A673 (cell line): ENCODE results near the gene LUC7L2. TPM values are rescaled to one million over a fixed set of nuclear protein-coding genes. Genes with fewer than 3 reads are reported as not detected.
"Not testable (repeated sequence)": the region's sequence is repeated elsewhere in the genome, so short reads cannot be mapped to it uniquely, and the experiment has no call there.

ENCODE experiments used
- BruUV-seq: library from RNA; stranded (reverse); fragments of 400-500 nt; replicated peaks from 2 replicates; lab custom pipeline; 2021; lab: Mats Ljungman, UMichigan
- CTCF ChIA-PET: fragments of 300-600 bp; sonication (Branson Sonifier 250); formaldehyde crosslinking; loops from one replicate; lab custom pipeline; 2022; ENCODE audit warnings: antibody characterized with exemption; lab: Charles Lee
- POLR2A ChIA-PET: fragments of 300-600 bp; sonication (Branson Sonifier 250); formaldehyde crosslinking; loops from one replicate; lab custom pipeline; 2022; ENCODE audit warnings: antibody characterized with exemption; ENCODE audit not compliant: low non-redundant PET; lab: Charles Lee
- DNase-seq: peaks from one replicate; pipeline ENCODE4 v3.0.0-alpha.2; 2015; ENCODE audit warnings: low spot score
- H3K27ac ChIP-seq: fragments of 200-600 bp; sonication (generic); 2 replicates; pipeline ENCODE4 v1.5.1; 2016; ENCODE audit warnings: mixed run types, low read depth, mild to moderate bottlenecking, mixed read lengths, antibody characterized with exemption, low read length; ENCODE audit not compliant: poor library complexity, severe bottlenecking
- H3K27me3 ChIP-seq: fragments of 200-600 bp; sonication (generic); replicated peaks from 2 replicates; pipeline ENCODE4 v1.6.1; 2017; ENCODE audit warnings: mixed run types, low read depth, mild to moderate bottlenecking, mixed read lengths, antibody characterized with exemption, low read length; ENCODE audit not compliant: insufficient read depth, poor library complexity
- H3K36me3 ChIP-seq: fragments of 200-600 bp; sonication (generic); 2 replicates; pipeline ENCODE4 v1.6.1; 2016; ENCODE audit warnings: mixed run types, mild to moderate bottlenecking, mixed read lengths, antibody characterized with exemption, low read length; ENCODE audit not compliant: insufficient read depth, poor library complexity, severe bottlenecking
- H3K4me1 ChIP-seq: fragments of 200-600 bp; sonication (generic); 2 replicates; pipeline ENCODE4 v1.6.1; 2017; ENCODE audit warnings: mixed run types, mild to moderate bottlenecking, mixed read lengths, antibody characterized with exemption, low read length; ENCODE audit not compliant: insufficient read depth, poor library complexity, severe bottlenecking
- H3K4me3 ChIP-seq: fragments of 200-600 bp; sonication (generic); 2 replicates; pipeline ENCODE4 v1.5.1; 2016; ENCODE audit warnings: low read depth, mixed run types, mild to moderate bottlenecking, mixed read lengths, low read length; ENCODE audit not compliant: poor library complexity, severe bottlenecking
- H3K9me3 ChIP-seq: fragments of 200-600 bp; sonication (generic); 2 replicates; pipeline ENCODE4 v1.6.1; 2016; ENCODE audit warnings: mixed run types, low read depth, mild to moderate bottlenecking, mixed read lengths, antibody characterized with exemption, low read length; ENCODE audit not compliant: poor library complexity, severe bottlenecking
- EZH2 ChIP-seq: fragments of 200-600 bp; sonication (generic); IDR thresholded peaks from 2 replicates; pipeline ENCODE4 v1.6.1; 2017; ENCODE audit warnings: borderline replicate concordance, low read depth, mild to moderate bottlenecking, mixed read lengths, antibody characterized with exemption, low read length; ENCODE audit not compliant: poor library complexity, severe bottlenecking
- intact Hi-C: fragments of 100-400 bp; cut with micrococcal nuclease; formaldehyde crosslinking; loops from one replicate; pipeline ENCODE4 v1.10.0; 2022; ENCODE audit not compliant: unreplicated experiment
- total RNA-seq: library from RNA; stranded (reverse); gene quantifications from 2 replicates; pipeline ENCODE4 v1.2.3, GENCODE V29; 2021
- TF ChIP-seq, protein P1 (sequence below): fragments of 300-800, 200-600 bp; sonication (generic); conservative IDR thresholded peaks from 2 replicates; pipeline ENCODE4 v1.5.1; 2017; ENCODE audit warnings: low read depth, mild to moderate bottlenecking, antibody characterized with exemption, low read length, moderate library complexity, mixed read lengths

Gene LUC7L2
- total RNA-seq, 1 experiment from 2014 or later: 107 TPM

DNA sequence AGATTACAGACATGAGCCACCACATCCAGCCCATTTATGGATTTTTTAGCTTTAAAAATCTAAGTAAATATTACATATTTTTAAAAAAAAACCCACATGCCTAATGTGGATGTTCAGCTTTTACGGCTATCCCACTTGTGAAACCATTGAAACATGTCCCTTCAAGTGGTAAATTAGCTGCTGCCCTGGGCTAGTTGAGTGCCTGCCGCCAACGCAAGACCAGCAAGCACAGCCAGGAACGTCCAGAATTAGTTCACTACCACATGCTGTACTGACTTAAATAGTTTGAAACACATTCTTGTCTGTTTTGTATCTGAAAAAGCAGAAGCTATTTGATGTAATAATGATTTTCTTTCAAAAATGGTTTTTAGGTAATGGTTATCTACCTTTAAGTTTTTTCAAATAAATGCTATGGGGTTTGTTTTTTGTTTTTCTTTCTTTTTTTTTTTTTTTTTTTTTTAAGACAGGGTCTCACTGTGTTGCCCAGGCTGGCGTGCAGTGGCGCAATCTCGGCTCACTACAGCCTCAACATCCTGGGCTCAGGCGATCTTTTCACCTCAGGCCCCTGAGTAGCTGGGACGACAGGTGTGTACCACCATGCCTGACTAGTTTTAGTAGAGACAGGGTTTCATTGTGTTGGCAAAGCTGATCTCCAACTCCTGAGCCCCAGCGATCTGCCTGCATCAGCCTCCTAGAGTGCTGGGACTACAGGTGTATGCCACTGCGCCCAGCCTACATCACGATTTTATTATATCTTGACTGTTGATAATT lies 66.7 kb downstream of the LUC7L2 start:
- H3K27ac ChIP-seq: no peak overlapping the region
- H3K27me3 ChIP-seq: no peaks in the 10 kb centered on the region
- no TSS peak for BruUV-seq
- intact Hi-C loops: no loop called here
- no peak overlapping the region for H3K4me3 ChIP-seq
- POLR2A ChIA-PET: no interaction called here
- DNase-seq: no peak
- H3K4me1 ChIP-seq: no peaks in the 10 kb centered on the region
- peaks cover 17% of the 10 kb centered on the region for H3K36me3 ChIP-seq
- TF ChIP-seq, protein P1, sequence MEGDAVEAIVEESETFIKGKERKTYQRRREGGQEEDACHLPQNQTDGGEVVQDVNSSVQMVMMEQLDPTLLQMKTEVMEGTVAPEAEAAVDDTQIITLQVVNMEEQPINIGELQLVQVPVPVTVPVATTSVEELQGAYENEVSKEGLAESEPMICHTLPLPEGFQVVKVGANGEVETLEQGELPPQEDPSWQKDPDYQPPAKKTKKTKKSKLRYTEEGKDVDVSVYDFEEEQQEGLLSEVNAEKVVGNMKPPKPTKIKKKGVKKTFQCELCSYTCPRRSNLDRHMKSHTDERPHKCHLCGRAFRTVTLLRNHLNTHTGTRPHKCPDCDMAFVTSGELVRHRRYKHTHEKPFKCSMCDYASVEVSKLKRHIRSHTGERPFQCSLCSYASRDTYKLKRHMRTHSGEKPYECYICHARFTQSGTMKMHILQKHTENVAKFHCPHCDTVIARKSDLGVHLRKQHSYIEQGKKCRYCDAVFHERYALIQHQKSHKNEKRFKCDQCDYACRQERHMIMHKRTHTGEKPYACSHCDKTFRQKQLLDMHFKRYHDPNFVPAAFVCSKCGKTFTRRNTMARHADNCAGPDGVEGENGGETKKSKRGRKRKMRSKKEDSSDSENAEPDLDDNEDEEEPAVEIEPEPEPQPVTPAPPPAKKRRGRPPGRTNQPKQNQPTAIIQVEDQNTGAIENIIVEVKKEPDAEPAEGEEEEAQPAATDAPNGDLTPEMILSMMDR: no peak
- TF ChIP-seq EZH2: no peak
- H3K9me3 ChIP-seq: no peaks in the 10 kb centered on the region
- CTCF ChIA-PET: interaction anchor here (0.7 kb wide), 1 partner anchor 408 kb away, joined by 11 read pairs; no protein-coding TSS in a partner anchor

DNA sequence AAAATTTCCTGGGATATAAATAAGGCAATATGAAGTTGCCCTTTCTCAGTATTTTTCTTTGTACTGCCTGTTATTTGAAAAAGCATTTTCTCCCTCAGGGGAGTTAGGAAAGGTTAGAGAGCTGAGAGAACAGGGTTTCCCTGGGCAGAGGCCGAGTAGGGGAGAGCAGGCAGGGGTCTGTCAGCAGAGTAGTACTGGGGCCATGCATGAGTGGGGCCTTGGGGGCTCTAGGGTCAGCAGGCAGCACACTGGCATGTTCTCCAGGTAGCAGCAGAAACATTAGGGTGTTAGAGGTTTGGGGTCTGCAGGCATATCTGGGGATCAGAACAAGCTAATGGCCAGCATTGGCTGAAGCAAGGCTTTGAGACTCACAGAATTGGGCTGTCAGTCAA lies 67.3 kb downstream of the LUC7L2 start:
- Histone ChIP-seq H3K4me1 (no peaks in the 10 kb centered on the region), H3K27me3 (no peaks in the 10 kb centered on the region), H3K9me3 (no peaks in the 10 kb centered on the region), H3K36me3 (peaks cover 11% of the 10 kb centered on the region), H3K4me3 (no peak overlapping the region), H3K27ac (no peak overlapping the region)
- no TSS peak for BruUV-seq
- DNase-seq: no peak
- POLR2A ChIA-PET: no interaction called here
- CTCF ChIA-PET: no interaction called here
- TF ChIP-seq, protein P1: no peak
- no peak for TF ChIP-seq EZH2
- intact Hi-C loops: no loop called here

DNA sequence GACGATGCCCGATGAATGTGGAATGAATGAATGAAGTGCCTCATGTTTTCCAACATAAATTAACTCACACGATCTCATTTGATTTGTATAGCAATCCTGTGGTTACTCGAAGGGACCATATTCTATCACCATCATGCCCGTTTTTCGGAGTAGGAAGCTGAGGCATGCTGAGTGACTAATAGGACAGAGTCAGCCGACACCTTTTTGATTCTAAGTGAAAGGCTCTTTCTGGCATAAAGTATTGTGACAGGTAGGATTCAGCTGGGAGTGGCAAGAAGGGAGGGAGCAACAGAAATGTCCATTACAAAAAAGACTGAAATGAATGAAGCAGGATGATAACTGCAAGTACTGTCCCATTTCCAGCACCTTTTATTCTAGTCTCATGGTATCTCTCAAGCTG lies 68.1 kb downstream of the LUC7L2 start:
- Histone ChIP-seq H3K4me1 (no peaks in the 10 kb centered on the region), H3K9me3 (no peaks in the 10 kb centered on the region), H3K36me3 (peaks cover 3% of the 10 kb centered on the region), H3K27me3 (no peaks in the 10 kb centered on the region), H3K27ac (no peak overlapping the region), H3K4me3 (no peak overlapping the region)
- DNase-seq: no peak
- ChIA-PET CTCF (no interaction called here), POLR2A (no interaction called here)
- intact Hi-C loops: no loop called here
- BruUV-seq: no TSS peak
- TF ChIP-seq, protein P1: no peak
- no peak for TF ChIP-seq EZH2

DNA sequence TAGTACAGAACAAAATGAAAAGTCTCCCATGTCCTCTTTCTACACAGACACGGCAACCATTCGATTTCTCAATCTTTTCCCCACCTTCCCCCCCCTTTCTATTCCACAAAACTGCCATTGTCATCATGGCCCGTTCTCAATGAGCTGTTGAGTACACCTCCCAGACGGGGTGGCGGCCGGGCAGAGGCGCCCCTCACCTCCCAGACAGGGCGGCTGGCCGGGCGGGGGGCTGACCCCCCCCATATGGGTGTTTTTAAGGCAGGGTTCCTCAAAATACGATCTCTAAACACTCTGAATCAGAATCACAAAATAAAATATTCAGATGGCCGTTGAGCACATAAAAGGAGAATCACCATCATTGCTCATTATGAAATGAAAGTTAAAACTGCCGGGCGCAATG lies 70.0 kb downstream of the LUC7L2 start:
- H3K4me3 ChIP-seq, H3K4me1 ChIP-seq, BruUV-seq, DNase-seq, H3K36me3 ChIP-seq, H3K9me3 ChIP-seq, H3K27me3 ChIP-seq, POLR2A ChIA-PET, H3K27ac ChIP-seq: not testable (repeated sequence)
- CTCF ChIA-PET: interaction anchor here (0.6 kb wide), 1 partner anchor 101 kb away, joined by 5 read pairs; no protein-coding TSS in a partner anchor
- intact Hi-C loops: loop anchor here (5.0 kb wide), 1 partner anchor 573 kb away; no protein-coding TSS in a partner anchor
